Measurements from ENCODE around the gene DDX41.
"Not testable (repeated sequence)": the region's sequence is repeated elsewhere in the genome, so short reads cannot be mapped to it uniquely, and the experiment has no call there.

The DDX41 gene

GRCh38 chr5:177516601-177517568, at the start of gene DDX41:
TSS of gene DDX41 (minus strand) at chr5:177516961. CDS start at chr5:177516945, 16 bp downstream.
- peak; percentile 94 for DNase-seq

- no peak for DNase-seq
Measured at GRCh38 chr5:177565046-177565445, 48.3 kb upstream of the DDX41 start.

- DNase-seq: not testable (repeated sequence)
Measured at GRCh38 chr5:177559446-177559941, 42.7 kb upstream of the DDX41 start.

GRCh38 chr5:177557796-177558195, 41.0 kb upstream of the DDX41 start:
- no peak for DNase-seq

- DNase-seq: no peak
Measured at GRCh38 chr5:177557041-177557647, 40.4 kb upstream of the DDX41 start.

- DNase-seq: no peak
Measured at GRCh38 chr5:177555665-177556064, 38.9 kb upstream of the DDX41 start.

- DNase-seq: no peak
Measured at GRCh38 chr5:177555228-177555627, 38.5 kb upstream of the DDX41 start.

GRCh38 chr5:177554474-177555111, 37.8 kb upstream of the DDX41 start, which contains the start of gene FAM193B:
TSS of gene FAM193B (minus strand) at chr5:177554563. CDS start at chr5:177554458, 105 bp downstream.
- peak; percentile 76 for DNase-seq

GRCh38 chr5:177553671-177554429, 37.1 kb upstream of the DDX41 start:
- no peak for DNase-seq

GRCh38 chr5:177552839-177553455, 36.2 kb upstream of the DDX41 start:
- DNase-seq: no peak

GRCh38 chr5:177550122-177550521, 33.4 kb upstream of the DDX41 start:
- DNase-seq: no peak

GRCh38 chr5:177548495-177548894, 31.7 kb upstream of the DDX41 start:
- DNase-seq: no peak

- DNase-seq: no peak
Measured at GRCh38 chr5:177547736-177548135, 31.0 kb upstream of the DDX41 start.

- no peak for DNase-seq
Measured at GRCh38 chr5:177546258-177546741, 29.5 kb upstream of the DDX41 start.

GRCh38 chr5:177545487-177546257, 28.9 kb upstream of the DDX41 start:
- DNase-seq: no peak

GRCh38 chr5:177542816-177543465, 26.2 kb upstream of the DDX41 start:
- DNase-seq: no peak

- no peak for DNase-seq
Measured at GRCh38 chr5:177540438-177540837, 23.7 kb upstream of the DDX41 start.

GRCh38 chr5:177539411-177539810, 22.6 kb upstream of the DDX41 start:
- DNase-seq: no peak

GRCh38 chr5:177538876-177539275, 22.1 kb upstream of the DDX41 start:
- no peak for DNase-seq

Measured in NCI-H1092 (cell line).